Mucosa of descending colon (tissue), 3 donors: Measurements from ENCODE around the gene FGFR2. TPM values are rescaled to one million over a fixed set of nuclear protein-coding genes. Genes with fewer than 3 reads are reported as not detected.

Experiments
- ATAC-seq: fragments of 200-7000 bp; cut with Tn5 transposase; one replicate; pipeline ENCODE4 v1.9.1; 2020; ENCODE audit warnings: mild to moderate bottlenecking, moderate library complexity
- DNase-seq, 3 donors: peaks; one replicate each; pipeline ENCODE4 v3.0.0-alpha.2; 2020
- H3K36me3 ChIP-seq: fragments of 200-600 bp; one replicate; pipeline ENCODE4 v1.8.0; 2021; ENCODE audit warnings: low read depth, mild to moderate bottlenecking
- H3K4me1 ChIP-seq: fragments of 200-600 bp; one replicate; pipeline ENCODE4 v1.8.0; 2021; ENCODE audit warnings: low read depth, mild to moderate bottlenecking
- H3K4me3 ChIP-seq: fragments of 200-600 bp; one replicate; pipeline ENCODE4 v1.8.0; 2021; ENCODE audit warnings: mild to moderate bottlenecking
- H3K9me3 ChIP-seq: fragments of 200-600 bp; one replicate; pipeline ENCODE4 v1.8.0; 2021; ENCODE audit warnings: mild to moderate bottlenecking
- CTCF ChIP-seq: fragments of 200-600 bp; IDR thresholded peaks from one replicate; pipeline ENCODE4 v1.8.0; 2022; ENCODE audit warnings: antibody characterized with exemption, mild to moderate bottlenecking
- intact Hi-C, 2 donors: fragments of 100-400 bp; cut with DNase I in 1 of 2; cut with micrococcal nuclease in 1 of 2; formaldehyde crosslinking; loops; one replicate each; pipeline versions ENCODE4 v1.11.0 to v1.11.1; 2022; cut with DNase I, micrococcal nuclease
- total RNA-seq, 3 donors: library from RNA; stranded (reverse); fragmentation: NEBNext Ultra II Directional in 2 of 3; extraction: Animal tissue kit (Norgen Biotek cat#: 25700) in 2 of 3; gene quantifications; one replicate each; pipeline versions ENCODE4 v1.2.1 to v1.2.4, GENCODE V29; 2021 to 2023
- donor health status: DM: no; HTN: no; CAD: no; lungs with moderate emphysema.
- donor health status: DM: no; HTN: no; CAD: no.
- donor health status: DM: no; HTN: yes; CAD: no.

FGFR2 gene
- total RNA-seq, 3 donors from 2014 or later, result 64.3 to 138 (median 77.5) TPM

GRCh38 chr10:121610798-121611323, 12.6 kb upstream of the FGFR2 start:
- intact Hi-C loops, result loop anchor here in 1 of 2 donors (10.0 kb wide), 1 partner anchor 656 kb away; no protein-coding TSS in a partner anchor
- no peaks in the 10 kb centered on the region for H3K36me3 ChIP-seq
- TF ChIP-seq CTCF, result no peak
- no peaks in the 10 kb centered on the region for H3K4me1 ChIP-seq
- H3K9me3 ChIP-seq, result no peaks in the 10 kb centered on the region
- H3K4me3 ChIP-seq, result no peak overlapping the region
- no peak for ATAC-seq
- no peak for DNase-seq

GRCh38 chr10:121609426-121610380, 11.5 kb upstream of the FGFR2 start:
- intact Hi-C loops, result loop anchor here (5.0 to 10.0 kb wide), 2 partner anchors 655 to 662 kb away; no protein-coding TSS in a partner anchor
- DNase-seq, result no peak
- no peaks in the 10 kb centered on the region for H3K9me3 ChIP-seq
- no peak overlapping the region for H3K4me3 ChIP-seq
- no peaks in the 10 kb centered on the region for H3K4me1 ChIP-seq
- TF ChIP-seq CTCF, result no peak
- H3K36me3 ChIP-seq, result no peaks in the 10 kb centered on the region
- ATAC-seq, result no peak

GRCh38 chr10:121608469-121609190, 10.4 kb upstream of the FGFR2 start:
- peak; percentile 95 for ATAC-seq
- DNase-seq, result peak; percentile 72 to 84 (median 75)
- intact Hi-C loops, result loop anchor here in 1 of 2 donors (5.0 kb wide), 1 partner anchor 661 kb away; no protein-coding TSS in a partner anchor

GRCh38 chr10:121607310-121608055, 9.2 kb upstream of the FGFR2 start:
- H3K36me3 ChIP-seq, result no peaks in the 10 kb centered on the region
- no peak for TF ChIP-seq CTCF
- H3K9me3 ChIP-seq, result no peaks in the 10 kb centered on the region
- H3K4me3 ChIP-seq, result no peak overlapping the region
- no peak for DNase-seq
- intact Hi-C loops, result loop anchor here in 1 of 2 donors (5.0 kb wide), 1 partner anchor 660 kb away; no protein-coding TSS in a partner anchor
- no peaks in the 10 kb centered on the region for H3K4me1 ChIP-seq
- no peak for ATAC-seq

More at GRCh38 chr10:121608469-121609190, 10.4 kb upstream of the FGFR2 start:
- peak; percentile 93 for TF ChIP-seq CTCF
- Histone ChIP-seq H3K9me3 (no peaks in the 10 kb centered on the region), H3K4me3 (no peak overlapping the region), H3K4me1 (no peaks in the 10 kb centered on the region), H3K36me3 (no peaks in the 10 kb centered on the region)

- intact Hi-C loops, result loop anchor here in 1 of 2 donors (5.0 kb wide), 1 partner anchor 658 kb away; no protein-coding TSS in a partner anchor
These were observed 7.5 kb upstream of the FGFR2 start for GRCh38 chr10:121605708-121606107.

More at GRCh38 chr10:121605708-121606107, 7.5 kb upstream of the FGFR2 start:
- Histone ChIP-seq H3K9me3 (no peaks in the 10 kb centered on the region), H3K4me1 (no peaks in the 10 kb centered on the region), H3K36me3 (no peaks in the 10 kb centered on the region), H3K4me3 (no peak overlapping the region)
- DNase-seq (no peak), ATAC-seq (no peak)
- no peak for TF ChIP-seq CTCF
